ENCODE results near the gene LIMK1. TPM values are rescaled to one million over a fixed set of nuclear protein-coding genes. Genes with fewer than 3 reads are reported as not detected.

LIMK1 gene
- total RNA-seq, 1 experiment from 2014 or later: 31.4 TPM

DNA sequence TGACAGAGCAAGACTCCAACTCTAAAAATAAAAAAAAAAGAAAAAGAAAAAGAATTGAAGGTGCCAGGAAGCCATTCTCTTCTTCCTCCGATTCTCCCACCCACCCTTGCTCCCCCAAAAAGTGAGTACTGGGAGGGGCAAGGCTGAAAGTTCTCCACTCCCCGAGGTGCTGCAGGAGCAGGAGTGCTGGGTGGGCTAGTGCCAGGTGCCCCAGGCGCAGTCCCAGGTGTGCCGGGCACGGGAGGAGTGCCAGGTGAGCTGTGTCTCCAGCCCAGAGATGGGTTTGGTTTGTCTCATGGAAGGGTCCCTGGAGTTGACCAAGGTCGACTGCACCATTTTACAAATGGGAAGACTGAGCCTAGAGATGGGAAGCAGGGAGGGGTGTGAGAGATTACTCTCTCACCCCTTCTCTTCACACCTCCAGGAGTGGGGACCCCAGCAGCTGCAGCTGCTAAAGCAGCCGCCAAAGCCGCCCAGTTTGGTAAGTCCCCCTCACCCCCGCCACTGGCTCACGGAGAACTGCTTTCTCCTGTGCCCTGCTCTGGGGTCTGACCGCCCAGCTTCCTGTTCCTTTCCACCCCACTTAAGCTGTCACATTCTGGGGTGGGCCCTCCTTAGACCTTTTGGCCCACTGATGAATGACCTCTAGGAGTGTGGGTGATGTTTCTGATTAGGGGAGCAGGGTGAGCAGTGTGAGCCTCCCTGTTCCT, 26.2 kb upstream of the LIMK1 start:
- Mint-ChIP-seq H3K4me3 (ENCODE audit: unreplicated experiment) (no peak overlapping the region), H3K27me3 (ENCODE audit: insufficient read depth, unreplicated experiment) (peaks cover 22% of the 10 kb centered on the region), H3K4me1 (ENCODE audit: low read depth, unreplicated experiment) (no peaks in the 10 kb centered on the region), H3K9me3 (ENCODE audit: unreplicated experiment) (no peaks in the 10 kb centered on the region), H3K36me3 (ENCODE audit: insufficient read depth, unreplicated experiment) (no peaks in the 10 kb centered on the region), H3K27ac (ENCODE audit: unreplicated experiment) (no peak overlapping the region)
- CTCF ChIA-PET: interaction anchor here (0.6 to 1.9 kb wide), 3 partner anchors 8 to 16 kb away, joined by 3 to 7 read pairs (median 5); no protein-coding TSS in a partner anchor
- no peak overlapping the region for H3K4me3 ChIP-seq (ENCODE audit: low read depth, low read length)
- H3K36me3 ChIP-seq (ENCODE audit: control insufficient read depth, insufficient read depth, low read length): no peaks in the 10 kb centered on the region
- no peaks in the 10 kb centered on the region for H3K9me3 ChIP-seq
- POLR2A ChIA-PET: no interaction called here
- TF ChIP-seq, protein P1, sequence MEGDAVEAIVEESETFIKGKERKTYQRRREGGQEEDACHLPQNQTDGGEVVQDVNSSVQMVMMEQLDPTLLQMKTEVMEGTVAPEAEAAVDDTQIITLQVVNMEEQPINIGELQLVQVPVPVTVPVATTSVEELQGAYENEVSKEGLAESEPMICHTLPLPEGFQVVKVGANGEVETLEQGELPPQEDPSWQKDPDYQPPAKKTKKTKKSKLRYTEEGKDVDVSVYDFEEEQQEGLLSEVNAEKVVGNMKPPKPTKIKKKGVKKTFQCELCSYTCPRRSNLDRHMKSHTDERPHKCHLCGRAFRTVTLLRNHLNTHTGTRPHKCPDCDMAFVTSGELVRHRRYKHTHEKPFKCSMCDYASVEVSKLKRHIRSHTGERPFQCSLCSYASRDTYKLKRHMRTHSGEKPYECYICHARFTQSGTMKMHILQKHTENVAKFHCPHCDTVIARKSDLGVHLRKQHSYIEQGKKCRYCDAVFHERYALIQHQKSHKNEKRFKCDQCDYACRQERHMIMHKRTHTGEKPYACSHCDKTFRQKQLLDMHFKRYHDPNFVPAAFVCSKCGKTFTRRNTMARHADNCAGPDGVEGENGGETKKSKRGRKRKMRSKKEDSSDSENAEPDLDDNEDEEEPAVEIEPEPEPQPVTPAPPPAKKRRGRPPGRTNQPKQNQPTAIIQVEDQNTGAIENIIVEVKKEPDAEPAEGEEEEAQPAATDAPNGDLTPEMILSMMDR (IDR thresholded peaks at IDR 0.05; ENCODE audit: insufficient read depth in 1 of 2, low read depth in 1 of 2, low read length in 1 of 2, severe bottlenecking in 1 of 2, unreplicated experiment in 1 of 2): no peak
- H3K27me3 ChIP-seq (replicated peaks; ENCODE audit: control insufficient read depth, insufficient read depth, low read length): no peaks in the 10 kb centered on the region
- no TSS peak for BruUV-seq (replicated peaks)
- H3K4me1 ChIP-seq: no peaks in the 10 kb centered on the region; the same call in 1 of the 2 replicates
- no peak for DNase-seq
- intact Hi-C loops (cut with micrococcal nuclease; ENCODE audit: unreplicated experiment): no loop called here

DNA sequence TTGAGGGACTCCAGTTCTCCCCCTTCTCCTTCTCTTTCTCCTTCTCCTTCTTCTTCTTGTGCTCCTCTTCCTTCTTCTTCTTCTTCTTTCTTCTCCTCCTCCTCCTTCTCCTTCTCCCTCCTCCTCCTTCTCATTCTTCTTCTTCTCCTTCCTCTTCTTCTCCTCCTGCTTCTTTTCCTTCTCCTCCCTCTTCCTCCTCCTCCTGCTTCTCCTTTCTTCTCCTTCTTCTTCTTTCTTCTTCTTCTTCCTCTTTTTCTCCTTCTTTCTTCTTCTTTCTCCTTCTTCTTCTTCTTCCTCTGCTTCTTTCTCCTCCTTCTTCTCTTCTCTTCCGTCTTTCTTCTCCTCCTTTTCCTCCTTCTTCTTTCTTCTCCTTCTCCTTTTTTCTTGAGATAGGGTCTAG, 25.6 kb upstream of the LIMK1 start:
- TF ChIP-seq, protein P1 (IDR thresholded peaks at IDR 0.05; ENCODE audit: insufficient read depth in 1 of 2, low read depth in 1 of 2, low read length in 1 of 2, severe bottlenecking in 1 of 2, unreplicated experiment in 1 of 2): no peak
- CTCF ChIA-PET: interaction anchor here (0.6 to 1.9 kb wide), 2 partner anchors 8 to 10 kb away, joined by 3 to 7 read pairs; no protein-coding TSS in a partner anchor

DNA sequence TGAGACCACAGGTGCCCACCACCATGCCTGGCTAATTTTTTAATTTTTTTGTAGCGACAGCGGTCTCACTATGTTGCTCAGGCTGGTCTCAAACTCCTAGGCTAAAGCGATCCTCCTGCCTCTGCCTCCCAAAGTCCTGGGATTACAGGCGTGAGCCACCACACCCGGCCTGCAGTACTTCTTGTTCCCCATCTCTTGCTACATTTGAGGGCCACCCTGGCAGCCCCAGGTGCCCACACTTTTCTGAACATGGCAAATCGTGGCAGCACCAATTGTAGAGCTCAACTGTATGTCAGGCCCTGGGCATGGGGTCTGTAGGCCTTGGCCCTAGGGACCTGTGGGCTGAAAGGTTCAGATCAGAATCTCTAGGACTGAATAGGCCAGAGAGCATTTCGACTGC, 25.1 kb upstream of the LIMK1 start:
- no peaks in the 10 kb centered on the region for H3K36me3 ChIP-seq (ENCODE audit: control insufficient read depth, insufficient read depth, low read length)
- Mint-ChIP-seq H3K27ac (ENCODE audit: unreplicated experiment) (no peak overlapping the region), H3K36me3 (ENCODE audit: insufficient read depth, unreplicated experiment) (no peaks in the 10 kb centered on the region), H3K27me3 (ENCODE audit: insufficient read depth, unreplicated experiment) (peaks cover 14% of the 10 kb centered on the region), H3K4me3 (ENCODE audit: unreplicated experiment) (no peak overlapping the region), H3K4me1 (ENCODE audit: low read depth, unreplicated experiment) (no peaks in the 10 kb centered on the region), H3K9me3 (ENCODE audit: unreplicated experiment) (no peaks in the 10 kb centered on the region)
- ChIA-PET POLR2A (no interaction called here), CTCF (no interaction called here)
- H3K27me3 ChIP-seq (replicated peaks; ENCODE audit: control insufficient read depth, insufficient read depth, low read length): no peaks in the 10 kb centered on the region
- no peak overlapping the region for H3K4me3 ChIP-seq (ENCODE audit: low read depth, low read length)
- no peaks in the 10 kb centered on the region for H3K9me3 ChIP-seq
- intact Hi-C loops (cut with micrococcal nuclease; ENCODE audit: unreplicated experiment): no loop called here
- TF ChIP-seq, protein P1 (IDR thresholded peaks at IDR 0.05; ENCODE audit: insufficient read depth in 1 of 2, low read depth in 1 of 2, low read length in 1 of 2, severe bottlenecking in 1 of 2, unreplicated experiment in 1 of 2): no peak
- BruUV-seq (replicated peaks): no TSS peak
- no peaks in the 10 kb centered on the region; the same call in 1 of the 2 replicates for H3K4me1 ChIP-seq
- DNase-seq: no peak

More for the DNA sequence above, 25.6 kb upstream of the LIMK1 start:
- Mint-ChIP-seq H3K4me1 (ENCODE audit: low read depth, unreplicated experiment) (no peaks in the 10 kb centered on the region), H3K4me3 (ENCODE audit: unreplicated experiment) (no peak overlapping the region), H3K9me3 (ENCODE audit: unreplicated experiment) (no peaks in the 10 kb centered on the region), H3K27me3 (ENCODE audit: insufficient read depth, unreplicated experiment) (peaks cover 19% of the 10 kb centered on the region), H3K27ac (ENCODE audit: unreplicated experiment) (no peak overlapping the region), H3K36me3 (ENCODE audit: insufficient read depth, unreplicated experiment) (no peaks in the 10 kb centered on the region)
- H3K9me3 ChIP-seq: no peaks in the 10 kb centered on the region
- H3K27me3 ChIP-seq (replicated peaks; ENCODE audit: control insufficient read depth, insufficient read depth, low read length): no peaks in the 10 kb centered on the region
- no peak for DNase-seq
- no peaks in the 10 kb centered on the region for H3K36me3 ChIP-seq (ENCODE audit: control insufficient read depth, insufficient read depth, low read length)
- H3K4me3 ChIP-seq (ENCODE audit: low read depth, low read length): no peak overlapping the region
- no TSS peak for BruUV-seq (replicated peaks)
- H3K4me1 ChIP-seq: no peaks in the 10 kb centered on the region; the same call in 1 of the 2 replicates
- POLR2A ChIA-PET: no interaction called here
- intact Hi-C loops (cut with micrococcal nuclease; ENCODE audit: unreplicated experiment): no loop called here

Data from Caco-2 (cell line).